Nephron progenitor cell (in vitro differentiated cells): Measurements from ENCODE around the gene C1orf185.

Source experiments
- DNase-seq: peaks from one replicate; pipeline ENCODE4 v3.0.0; 2021
- H3K27ac Mint-ChIP-seq: 2 replicates; pipeline ENCODE4 v1.8.0; 2021; ENCODE audit warnings: mild to moderate bottlenecking, moderate library complexity, mixed read lengths
- H3K27me3 Mint-ChIP-seq: 2 replicates; pipeline ENCODE4 v1.8.0; 2021; ENCODE audit warnings: mild to moderate bottlenecking, low read depth, mixed read lengths; ENCODE audit not compliant: poor library complexity
- H3K36me3 Mint-ChIP-seq: 2 replicates; pipeline ENCODE4 v1.8.0; 2021; ENCODE audit warnings: low read depth, mixed read lengths
- H3K4me1 Mint-ChIP-seq: 2 replicates; pipeline ENCODE4 v1.8.0; 2021; ENCODE audit warnings: mixed read lengths
- H3K4me3 Mint-ChIP-seq: 2 replicates; pipeline ENCODE4 v1.8.0; 2021; ENCODE audit warnings: mild to moderate bottlenecking, moderate library complexity, mixed read lengths
- H3K9me3 Mint-ChIP-seq: 2 replicates; pipeline ENCODE4 v1.8.0; 2021; ENCODE audit warnings: mild to moderate bottlenecking, moderate library complexity, mixed read lengths
- CTCF ChIP-seq: fragments of 200-600 bp; sonication (generic); IDR thresholded peaks from 2 replicates; pipeline ENCODE4 v1.5.0; 2021; ENCODE audit warnings: antibody characterized with exemption

Gene C1orf185

GRCh38 chr1:51071291-51072042 lies 30.6 kb upstream of the C1orf185 start:
- no peak for TF ChIP-seq CTCF
- DNase-seq, result no peak
- Mint-ChIP-seq H3K4me3 (no peak overlapping the region), H3K36me3 (no peaks in the 10 kb centered on the region), H3K27ac (no peak overlapping the region), H3K4me1 (no peaks in the 10 kb centered on the region), H3K9me3 (no peaks in the 10 kb centered on the region), H3K27me3 (peaks cover 9% of the 10 kb centered on the region)

- H3K27ac Mint-ChIP-seq, result no peak overlapping the region
- H3K27me3 Mint-ChIP-seq, result peaks cover 9% of the 10 kb centered on the region
- no peaks in the 10 kb centered on the region for H3K36me3 Mint-ChIP-seq
- no peaks in the 10 kb centered on the region for H3K4me1 Mint-ChIP-seq
- H3K9me3 Mint-ChIP-seq, result no peaks in the 10 kb centered on the region
- DNase-seq, result no peak
- no peak overlapping the region for H3K4me3 Mint-ChIP-seq
- TF ChIP-seq CTCF, result no peak
These were observed 30.0 kb upstream of the C1orf185 start for GRCh38 chr1:51072043-51072439.

GRCh38 chr1:51072651-51073050 lies 29.4 kb upstream of the C1orf185 start:
- DNase-seq, result no peak
- Mint-ChIP-seq H3K27me3 (peaks cover 5% of the 10 kb centered on the region), H3K9me3 (no peaks in the 10 kb centered on the region), H3K27ac (no peak overlapping the region), H3K36me3 (no peaks in the 10 kb centered on the region), H3K4me1 (no peaks in the 10 kb centered on the region), H3K4me3 (no peak overlapping the region)
- no peak for TF ChIP-seq CTCF

GRCh38 chr1:51073456-51073855 lies 28.6 kb upstream of the C1orf185 start:
- no peak for TF ChIP-seq CTCF
- no peak for DNase-seq
- H3K4me1 Mint-ChIP-seq, result no peaks in the 10 kb centered on the region
- no peak overlapping the region for H3K4me3 Mint-ChIP-seq
- H3K27ac Mint-ChIP-seq, result no peak overlapping the region
- no peaks in the 10 kb centered on the region for H3K36me3 Mint-ChIP-seq
- H3K27me3 Mint-ChIP-seq, result peaks cover 3% of the 10 kb centered on the region
- H3K9me3 Mint-ChIP-seq, result no peaks in the 10 kb centered on the region

GRCh38 chr1:51086496-51087271 lies 15.3 kb upstream of the C1orf185 start:
- H3K27ac Mint-ChIP-seq, result no peak overlapping the region
- no peak for DNase-seq
- H3K27me3 Mint-ChIP-seq, result peaks cover 18% of the 10 kb centered on the region

More at GRCh38 chr1:51086496-51087271, 15.3 kb upstream of the C1orf185 start:
- no peaks in the 10 kb centered on the region for H3K36me3 Mint-ChIP-seq
- no peak overlapping the region for H3K4me3 Mint-ChIP-seq
- TF ChIP-seq CTCF, result no peak
- H3K9me3 Mint-ChIP-seq, result peaks cover 16% of the 10 kb centered on the region
- no peaks in the 10 kb centered on the region for H3K4me1 Mint-ChIP-seq
